Bladder microvascular endothelial cell (primary cell): ENCODE data around the gene DOCK10. TPM values are rescaled to one million over a fixed set of nuclear protein-coding genes. Genes with fewer than 3 reads are reported as not detected.

Source experiments
- total RNA-seq: library from RNA; depleted of rRNA; stranded (reverse); fragments of >200 nt; gene quantifications from 2 replicates; pipeline ENCODE4 v1.2.3, GENCODE V29; 2014

Gene DOCK10
- total RNA-seq: 1.6 and 9.0 TPM in 2 replicates

GRCh38 chr2:225041851-225042799, at the start of gene DOCK10:
Gene DOCK10 (minus strand): TSS chr2:225042468. CDS start chr2:225042374, 94 bp downstream.

GRCh38 chr2:224716201-224716600, 326.1 kb downstream of the DOCK10 start, which contains the start of gene CCDC195:
Gene CCDC195 (minus strand): TSS chr2:224716365. CDS start chr2:224716365, 0 bp downstream.

